Measurements from ENCODE around the gene PSMC3IP.

PSMC3IP gene

GRCh38 chr17:42584880-42585279, 7.4 kb upstream of the PSMC3IP start:
- no peak overlapping the region for H3K4me3 ChIP-seq (ENCODE audit: low read depth, low read length)
- TF ChIP-seq CTCF (IDR thresholded peaks at IDR 0.05; ENCODE audit: low read depth, low read length, missing control alignments): no peak
- no peak for DNase-seq (ENCODE audit: low read depth)

GRCh38 chr17:42581744-42582270, 4.3 kb upstream of the PSMC3IP start:
- DNase-seq (ENCODE audit: low read depth): no peak
- H3K4me3 ChIP-seq (ENCODE audit: low read depth, low read length): no peak overlapping the region
- no peak for TF ChIP-seq CTCF (IDR thresholded peaks at IDR 0.05; ENCODE audit: low read depth, low read length, missing control alignments)

- DNase-seq (ENCODE audit: low read depth): no peak
- TF ChIP-seq CTCF (IDR thresholded peaks at IDR 0.05; ENCODE audit: low read depth, low read length, missing control alignments): no peak
- no peak overlapping the region for H3K4me3 ChIP-seq (ENCODE audit: low read depth, low read length)
Measured at GRCh38 chr17:42579794-42580551, 2.4 kb upstream of the PSMC3IP start.

GRCh38 chr17:42578282-42578869, 847 bp upstream of the PSMC3IP start:
- peak; percentile 88 for TF ChIP-seq CTCF (IDR thresholded peaks at IDR 0.05; ENCODE audit: low read depth, low read length, missing control alignments)
- peak overlapping the region; percentile 66 for H3K4me3 ChIP-seq (ENCODE audit: low read depth, low read length)
- DNase-seq (ENCODE audit: low read depth): peak; percentile 91

- TF ChIP-seq CTCF (IDR thresholded peaks at IDR 0.05; ENCODE audit: low read depth, low read length, missing control alignments): no peak
- DNase-seq (ENCODE audit: low read depth): no peak
Measured at GRCh38 chr17:42577140-42577531, 393 bp downstream of the PSMC3IP start.

GRCh38 chr17:42574463-42574862, 3.1 kb downstream of the PSMC3IP start:
- no peak for TF ChIP-seq CTCF (IDR thresholded peaks at IDR 0.05; ENCODE audit: low read depth, low read length, missing control alignments)
- no peak overlapping the region for H3K4me3 ChIP-seq (ENCODE audit: low read depth, low read length)
- no peak for DNase-seq (ENCODE audit: low read depth)

More at GRCh38 chr17:42577140-42577531, 393 bp downstream of the PSMC3IP start:
- H3K4me3 ChIP-seq (ENCODE audit: low read depth, low read length): peak overlapping the region; percentile 66

All from GM12864 (cell line).